IMR-90 (cell line): ENCODE measurements around the gene LTA.

Source experiments
- BHLHE40 ChIP-seq: fragments of 150-350 bp; IDR thresholded peaks from 2 replicates; pipeline ENCODE4 v1.6.1; 2016; ENCODE audit warnings: mild to moderate bottlenecking, low read depth, low read length
- MAFK ChIP-seq: IDR thresholded peaks from 2 replicates; pipeline ENCODE4 v1.6.1; 2012; ENCODE audit warnings: low read depth, low read length, improper control_type of control experiment
- NFE2L2 ChIP-seq: fragments of 150-350 bp; IDR thresholded peaks from 2 replicates; pipeline ENCODE4 v1.6.1; 2016; ENCODE audit warnings: low read depth, mild to moderate bottlenecking, low read length
- POLR2A ChIP-seq: IDR thresholded peaks from 2 replicates; pipeline ENCODE4 v1.6.1; 2012; ENCODE audit warnings: mild to moderate bottlenecking, low read depth, low read length
- RAD21 ChIP-seq: IDR thresholded peaks from 2 replicates; pipeline ENCODE4 v1.6.1; 2012; ENCODE audit warnings: low read length, improper control_type of control experiment
- TF ChIP-seq, protein P1 (sequence below): conservative IDR thresholded peaks from 2 replicates; pipeline ENCODE4 v1.5.1; 2012; ENCODE audit warnings: mild to moderate bottlenecking, low read depth, low read length, improper control_type of control experiment
- TF ChIP-seq, protein P2 (sequence below): fragments of 150-350 bp; IDR thresholded peaks from 2 replicates; pipeline ENCODE4 v1.6.1; 2017; ENCODE audit warnings: mild to moderate bottlenecking, antibody characterized with exemption, low read length, low read depth

DNA sequence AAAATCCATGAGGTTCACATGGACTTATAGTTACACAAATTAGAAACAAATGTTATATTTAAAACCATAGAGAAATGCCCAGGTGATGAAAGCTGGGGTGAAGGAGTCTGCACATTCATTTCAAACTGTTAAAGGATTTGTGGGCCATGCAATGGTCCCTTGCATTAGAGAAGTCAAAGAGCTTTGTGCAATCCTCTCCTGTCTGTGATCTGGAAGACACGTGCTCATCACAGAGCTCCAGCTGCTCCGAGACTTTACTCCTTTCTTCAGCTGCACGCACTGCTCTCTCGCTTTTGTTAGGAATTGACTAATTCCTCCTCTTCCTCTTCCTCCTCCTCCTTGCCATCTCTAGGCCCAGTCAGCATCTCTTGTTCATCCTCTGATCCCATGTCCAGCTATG is 38.9 kb downstream of the LTA start:
- TF ChIP-seq, protein P1, sequence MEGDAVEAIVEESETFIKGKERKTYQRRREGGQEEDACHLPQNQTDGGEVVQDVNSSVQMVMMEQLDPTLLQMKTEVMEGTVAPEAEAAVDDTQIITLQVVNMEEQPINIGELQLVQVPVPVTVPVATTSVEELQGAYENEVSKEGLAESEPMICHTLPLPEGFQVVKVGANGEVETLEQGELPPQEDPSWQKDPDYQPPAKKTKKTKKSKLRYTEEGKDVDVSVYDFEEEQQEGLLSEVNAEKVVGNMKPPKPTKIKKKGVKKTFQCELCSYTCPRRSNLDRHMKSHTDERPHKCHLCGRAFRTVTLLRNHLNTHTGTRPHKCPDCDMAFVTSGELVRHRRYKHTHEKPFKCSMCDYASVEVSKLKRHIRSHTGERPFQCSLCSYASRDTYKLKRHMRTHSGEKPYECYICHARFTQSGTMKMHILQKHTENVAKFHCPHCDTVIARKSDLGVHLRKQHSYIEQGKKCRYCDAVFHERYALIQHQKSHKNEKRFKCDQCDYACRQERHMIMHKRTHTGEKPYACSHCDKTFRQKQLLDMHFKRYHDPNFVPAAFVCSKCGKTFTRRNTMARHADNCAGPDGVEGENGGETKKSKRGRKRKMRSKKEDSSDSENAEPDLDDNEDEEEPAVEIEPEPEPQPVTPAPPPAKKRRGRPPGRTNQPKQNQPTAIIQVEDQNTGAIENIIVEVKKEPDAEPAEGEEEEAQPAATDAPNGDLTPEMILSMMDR = no peak
- no peak for TF ChIP-seq POLR2A
- TF ChIP-seq NFE2L2 = no peak
- TF ChIP-seq RAD21 = no peak
- TF ChIP-seq BHLHE40 = no peak
- TF ChIP-seq, protein P2, sequence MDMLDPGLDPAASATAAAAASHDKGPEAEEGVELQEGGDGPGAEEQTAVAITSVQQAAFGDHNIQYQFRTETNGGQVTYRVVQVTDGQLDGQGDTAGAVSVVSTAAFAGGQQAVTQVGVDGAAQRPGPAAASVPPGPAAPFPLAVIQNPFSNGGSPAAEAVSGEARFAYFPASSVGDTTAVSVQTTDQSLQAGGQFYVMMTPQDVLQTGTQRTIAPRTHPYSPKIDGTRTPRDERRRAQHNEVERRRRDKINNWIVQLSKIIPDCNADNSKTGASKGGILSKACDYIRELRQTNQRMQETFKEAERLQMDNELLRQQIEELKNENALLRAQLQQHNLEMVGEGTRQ = no peak
- no peak for TF ChIP-seq MAFK
